Erythroblast (primary cell): ENCODE measurements around the gene PPFIBP1.

Source experiments
- DNase-seq, 2 experiments: peaks; one replicate each; lab custom pipeline; 2025; lab: John Stamatoyannopoulos, UW
- GATA1 ChIP-seq: IDR thresholded peaks from 2 replicates; pipeline ENCODE4 v1.6.1; 2011; ENCODE audit warnings: low read depth, mild to moderate bottlenecking, control low read depth, low read length, moderate library complexity
- POLR2A ChIP-seq: IDR thresholded peaks from 2 replicates; pipeline ENCODE4 v1.6.1; 2011; ENCODE audit warnings: mild to moderate bottlenecking, low read length

Gene PPFIBP1

GRCh38 chr12:27502021-27502435 lies 22.0 kb upstream of the PPFIBP1 start:
- TF ChIP-seq POLR2A (no peak), GATA1 (no peak)

GRCh38 chr12:27504507-27504906 lies 19.5 kb upstream of the PPFIBP1 start:
- no peak for DNase-seq
- no peak for TF ChIP-seq GATA1
- no peak for TF ChIP-seq POLR2A

More at GRCh38 chr12:27502021-27502435, 22.0 kb upstream of the PPFIBP1 start:
- no peak for DNase-seq

GRCh38 chr12:27505109-27505508 lies 18.9 kb upstream of the PPFIBP1 start:
- no peak for DNase-seq
- no peak for TF ChIP-seq POLR2A
- no peak for TF ChIP-seq GATA1

DNA sequence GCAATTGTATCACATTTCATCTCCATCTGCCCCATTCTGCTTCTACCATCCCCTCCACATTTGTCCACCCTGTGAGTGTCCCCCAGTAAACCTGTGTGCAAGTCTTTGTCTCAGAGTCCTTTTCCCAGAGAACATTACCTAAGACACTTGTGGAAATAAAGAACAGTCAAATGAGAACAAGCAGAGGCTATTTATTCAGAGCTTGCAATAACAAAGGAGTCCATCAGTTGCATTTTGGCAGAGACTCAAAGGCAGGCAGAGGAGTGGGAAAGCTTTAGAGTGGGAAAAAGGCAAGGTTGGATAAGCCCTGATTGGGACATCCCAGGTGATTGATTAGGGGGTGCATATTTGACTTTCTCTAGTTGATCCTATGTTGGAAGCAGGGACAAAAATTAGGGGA lies 18.2 kb upstream of the PPFIBP1 start:
- DNase-seq, result no peak
- TF ChIP-seq GATA1, result no peak
- TF ChIP-seq POLR2A, result no peak

GRCh38 chr12:27506645-27507189 lies 17.3 kb upstream of the PPFIBP1 start:
- no peak for DNase-seq
- no peak for TF ChIP-seq GATA1
- no peak for TF ChIP-seq POLR2A

- no peak for TF ChIP-seq GATA1
- TF ChIP-seq POLR2A, result no peak
- DNase-seq, result no peak
Measured at GRCh38 chr12:27508736-27509431, 15.1 kb upstream of the PPFIBP1 start.

DNA sequence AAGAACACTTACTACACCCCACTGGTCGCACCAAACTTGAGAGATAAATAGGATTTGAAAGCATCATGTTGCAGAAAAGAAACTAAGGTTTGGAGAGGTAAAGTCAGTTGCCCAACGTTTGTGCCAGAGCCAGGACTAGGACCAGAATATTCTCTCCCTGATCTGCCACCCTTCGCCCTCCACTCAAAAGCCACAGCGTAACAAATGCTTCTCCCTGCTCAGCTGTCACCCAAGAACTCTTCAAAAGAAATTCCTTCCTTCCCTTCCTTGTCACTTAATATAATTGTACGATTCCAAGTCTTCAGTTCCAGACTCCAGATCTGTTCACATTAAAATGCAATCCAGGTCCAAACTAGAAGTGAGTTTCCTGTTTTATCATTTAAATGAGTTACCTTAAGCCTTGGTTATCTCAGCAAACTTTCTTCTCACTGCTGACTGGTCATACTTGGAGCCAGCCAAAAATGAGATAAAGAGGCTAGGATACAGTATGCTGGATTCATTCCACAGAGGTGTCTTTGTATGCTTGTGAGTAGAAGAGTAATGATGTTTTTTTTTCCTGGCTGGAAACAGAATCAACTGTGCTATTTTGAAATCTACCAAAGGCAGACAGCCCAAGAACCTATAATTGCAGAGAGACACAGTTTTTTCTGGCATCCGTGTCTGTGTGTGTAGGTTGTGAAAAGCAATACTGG lies 12.8 kb upstream of the PPFIBP1 start:
- TF ChIP-seq POLR2A (no peak), GATA1 (no peak)
- no peak for DNase-seq

DNA sequence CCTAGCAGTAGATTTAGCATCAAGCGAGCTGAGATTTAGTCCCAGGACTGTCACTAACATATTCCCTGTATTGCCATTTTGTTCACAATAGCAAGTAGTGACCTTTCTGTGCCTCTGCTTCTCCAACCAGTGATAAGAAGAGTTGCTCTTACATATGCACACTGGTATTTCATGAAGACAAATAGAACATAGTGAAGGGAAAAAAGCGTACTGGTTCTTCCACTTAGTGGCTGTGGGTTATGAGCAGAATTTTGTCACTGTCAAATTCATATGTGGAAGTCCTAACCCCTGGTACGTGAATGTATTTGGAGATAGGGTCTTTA lies 12.3 kb upstream of the PPFIBP1 start:
- TF ChIP-seq POLR2A (no peak), GATA1 (no peak)
- no peak for DNase-seq

DNA sequence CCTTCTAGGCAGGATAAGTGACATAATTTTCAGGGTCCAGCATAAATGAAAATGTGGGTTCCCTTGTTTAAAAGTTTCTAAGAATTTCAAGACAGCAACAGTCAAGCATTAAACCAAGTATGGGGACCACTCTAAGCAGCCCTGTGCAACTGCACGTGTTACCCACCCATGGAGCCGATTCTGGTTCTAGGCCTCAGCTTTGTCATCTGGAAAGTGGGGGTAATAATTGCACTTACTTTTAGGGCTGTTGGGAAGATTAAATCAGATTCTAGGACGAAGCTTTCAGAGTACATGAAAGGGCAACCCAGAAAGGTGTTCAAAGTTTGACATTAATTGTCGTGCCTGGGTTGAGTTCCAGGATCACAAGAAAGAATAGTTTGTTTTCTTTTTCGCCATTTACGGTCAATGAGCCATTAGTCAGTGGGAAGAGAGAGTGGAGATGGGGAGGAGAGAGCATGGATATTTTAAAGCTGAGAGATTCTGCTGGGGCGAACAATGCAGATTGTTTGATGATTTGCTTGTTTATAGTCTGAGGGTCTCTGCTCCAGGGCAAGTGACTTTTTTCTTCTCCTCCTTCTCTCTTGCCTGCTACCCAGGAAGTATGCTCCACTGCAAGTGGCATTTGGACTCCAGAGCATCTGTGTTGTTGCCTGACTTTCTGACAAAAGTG lies 10.7 kb upstream of the PPFIBP1 start:
- TF ChIP-seq GATA1 (no peak), POLR2A (no peak)
- DNase-seq, result no peak

DNA sequence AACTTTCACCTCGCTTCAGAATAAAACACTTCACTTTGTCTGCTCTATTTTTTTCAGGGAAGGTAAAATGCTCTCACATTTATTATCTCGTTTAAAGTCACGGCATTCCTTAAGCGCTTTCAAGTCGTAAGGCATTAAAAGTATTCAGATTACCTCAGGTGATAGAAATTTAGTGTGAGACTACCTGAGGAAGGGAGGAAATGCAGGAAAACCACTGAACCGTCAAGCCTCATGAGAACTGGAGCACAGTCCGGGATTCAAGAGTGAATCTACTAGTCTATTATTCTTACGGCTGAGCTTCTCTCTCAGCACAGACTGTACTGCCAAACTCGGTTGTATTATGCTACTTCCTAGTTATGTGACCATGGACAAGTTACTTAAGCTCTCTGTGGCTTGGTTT lies 8.3 kb upstream of the PPFIBP1 start:
- TF ChIP-seq GATA1 (no peak), POLR2A (no peak)
- no peak for DNase-seq

GRCh38 chr12:27516625-27517024 lies 7.4 kb upstream of the PPFIBP1 start:
- no peak for DNase-seq
- TF ChIP-seq POLR2A (no peak), GATA1 (no peak)

GRCh38 chr12:27517546-27517945 lies 6.5 kb upstream of the PPFIBP1 start:
- no peak for TF ChIP-seq POLR2A
- no peak for TF ChIP-seq GATA1
- DNase-seq, result no peak

- no peak for TF ChIP-seq GATA1
- no peak for TF ChIP-seq POLR2A
- no peak for DNase-seq
Measured at GRCh38 chr12:27517961-27518665, 5.9 kb upstream of the PPFIBP1 start.

DNA sequence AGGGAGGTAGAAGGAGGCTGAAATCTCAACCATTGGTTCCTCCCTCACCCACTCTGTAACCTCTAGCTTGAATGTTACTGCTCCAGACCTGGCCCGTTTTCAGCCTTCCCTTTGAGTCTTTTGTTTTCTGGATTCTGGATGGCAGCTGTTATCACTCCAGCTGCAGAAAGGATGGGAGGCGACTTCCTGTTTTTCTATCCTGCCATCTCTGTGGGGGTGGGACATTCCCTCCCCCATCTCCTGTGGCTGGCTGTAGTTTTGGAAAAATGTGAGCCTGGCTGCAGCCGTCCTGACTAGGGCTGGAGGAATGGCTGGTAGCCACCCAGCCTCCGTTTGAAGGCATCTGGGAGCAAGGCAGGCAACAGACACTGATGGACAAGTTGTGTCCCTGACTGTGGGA lies 2.9 kb upstream of the PPFIBP1 start:
- no peak for DNase-seq
- TF ChIP-seq POLR2A (no peak), GATA1 (no peak)
